OCI-LY7 (cell line): ENCODE results near the gene LINGO3. TPM values are rescaled to one million over a fixed set of nuclear protein-coding genes. Genes with fewer than 3 reads are reported as not detected.

ENCODE experiments used
- BruUV-seq: library from RNA; stranded (reverse); fragments of 400-500 nt; replicated peaks from 2 replicates; lab custom pipeline; 2021; lab: Mats Ljungman, UMichigan
- CTCF ChIA-PET: fragments of 300-600 bp; sonication (Branson Sonifier 250); formaldehyde crosslinking; loops from one replicate; lab custom pipeline; 2022; ENCODE audit warnings: antibody characterized with exemption; ENCODE audit not compliant: unreplicated experiment; lab: Charles Lee
- POLR2A ChIA-PET: fragments of 300-600 bp; sonication (Branson Sonifier 250); formaldehyde crosslinking; loops from one replicate; lab custom pipeline; 2022; ENCODE audit warnings: antibody characterized with exemption; lab: Charles Lee
- DNase-seq: peaks from one replicate; pipeline ENCODE4 v3.0.0-alpha.2; 2015; ENCODE audit warnings: low spot score
- H2AFZ ChIP-seq: fragments of 200-600 bp; sonication (generic), shearing (Covaris generic); 2 replicates; pipeline ENCODE4 v1.6.1; 2014; ENCODE audit warnings: mild to moderate bottlenecking, antibody characterized with exemption, low read length, moderate library complexity
- H3K27ac ChIP-seq: fragments of 200-600 bp; sonication (generic); 2 replicates; pipeline ENCODE4 v1.5.1; 2014; ENCODE audit warnings: mixed run types, low read depth, mild to moderate bottlenecking, moderate library complexity, low read length, inconsistent platforms; ENCODE audit not compliant: poor library complexity, severe bottlenecking
- H3K36me3 ChIP-seq: fragments of 200-600 bp; sonication (generic); 2 replicates; pipeline ENCODE4 v1.6.1; 2014; ENCODE audit warnings: mild to moderate bottlenecking, antibody characterized with exemption, low read length, moderate library complexity, mixed read lengths; ENCODE audit not compliant: insufficient read depth
- H3K4me1 ChIP-seq: fragments of 200-600 bp; sonication (generic); 2 replicates; pipeline ENCODE4 v1.5.1; 2014; ENCODE audit warnings: mild to moderate bottlenecking, low read length; ENCODE audit not compliant: insufficient read depth, poor library complexity, severe bottlenecking
- H3K4me2 ChIP-seq: fragments of 200-600 bp; sonication (generic); 2 replicates; pipeline ENCODE4 v1.6.1; 2014; ENCODE audit warnings: mild to moderate bottlenecking, low read length
- H3K4me3 ChIP-seq: fragments of 200-600 bp; sonication (generic); 2 replicates; pipeline ENCODE4 v1.5.1; 2014; ENCODE audit warnings: mild to moderate bottlenecking, low read depth, low read length; ENCODE audit not compliant: poor library complexity, severe bottlenecking
- H3K79me2 ChIP-seq: fragments of 200-600 bp; sonication (generic); 2 replicates; pipeline ENCODE4 v1.6.1; 2016; ENCODE audit warnings: low read depth, mild to moderate bottlenecking, low read length, moderate library complexity, mixed read lengths; ENCODE audit not compliant: insufficient read depth
- H3K9me2 ChIP-seq: fragments of 200-600 bp; sonication (generic); 2 replicates; pipeline ENCODE4 v1.6.1; 2016; ENCODE audit warnings: mild to moderate bottlenecking, low read length, mixed read lengths; ENCODE audit not compliant: insufficient read depth
- H3K9me3 ChIP-seq: fragments of 200-600 bp; sonication (generic); 2 replicates; pipeline ENCODE4 v1.6.1; 2014; ENCODE audit warnings: mild to moderate bottlenecking, mixed run types, low read length, mixed read lengths
- H4K20me1 ChIP-seq: fragments of 200-600 bp; sonication (generic); 2 replicates; pipeline ENCODE4 v1.6.1; 2014; ENCODE audit warnings: mild to moderate bottlenecking, antibody characterized with exemption, low read length, moderate library complexity, mixed read lengths; ENCODE audit not compliant: insufficient read depth
- EZH2phosphoT487 ChIP-seq: fragments of 200-600 bp; sonication (generic); IDR thresholded peaks from 2 replicates; pipeline ENCODE4 v1.6.1; 2018; ENCODE audit warnings: low read depth, borderline replicate concordance, mild to moderate bottlenecking, mixed run types, antibody characterized with exemption, low read length, moderate library complexity, mixed read lengths
- intact Hi-C: fragments of 100-400 bp; cut with micrococcal nuclease; formaldehyde crosslinking; loops from one replicate; pipeline ENCODE4 v1.10.0; 2022; ENCODE audit not compliant: unreplicated experiment
- total RNA-seq, 2 experiments: library from RNA; depleted of rRNA in 1 of 2; stranded (reverse); fragments of >200 nt in 1 of 2; shearing (Covaris generic) in 1 of 2; gene quantifications; 2 replicates each; pipeline ENCODE4 v1.2.3, GENCODE V29; 2014 to 2022
- TF ChIP-seq, protein P1 (sequence below): fragments of 200-600 bp; sonication (generic); conservative IDR thresholded peaks from 2 replicates; pipeline ENCODE4 v1.5.1; 2014; ENCODE audit warnings: mild to moderate bottlenecking, antibody characterized with exemption, low read length, moderate library complexity, mixed read lengths

The LINGO3 gene
- total RNA-seq, 2 experiments from 2014 or later: 0.13 to 0.38 TPM

DNA sequence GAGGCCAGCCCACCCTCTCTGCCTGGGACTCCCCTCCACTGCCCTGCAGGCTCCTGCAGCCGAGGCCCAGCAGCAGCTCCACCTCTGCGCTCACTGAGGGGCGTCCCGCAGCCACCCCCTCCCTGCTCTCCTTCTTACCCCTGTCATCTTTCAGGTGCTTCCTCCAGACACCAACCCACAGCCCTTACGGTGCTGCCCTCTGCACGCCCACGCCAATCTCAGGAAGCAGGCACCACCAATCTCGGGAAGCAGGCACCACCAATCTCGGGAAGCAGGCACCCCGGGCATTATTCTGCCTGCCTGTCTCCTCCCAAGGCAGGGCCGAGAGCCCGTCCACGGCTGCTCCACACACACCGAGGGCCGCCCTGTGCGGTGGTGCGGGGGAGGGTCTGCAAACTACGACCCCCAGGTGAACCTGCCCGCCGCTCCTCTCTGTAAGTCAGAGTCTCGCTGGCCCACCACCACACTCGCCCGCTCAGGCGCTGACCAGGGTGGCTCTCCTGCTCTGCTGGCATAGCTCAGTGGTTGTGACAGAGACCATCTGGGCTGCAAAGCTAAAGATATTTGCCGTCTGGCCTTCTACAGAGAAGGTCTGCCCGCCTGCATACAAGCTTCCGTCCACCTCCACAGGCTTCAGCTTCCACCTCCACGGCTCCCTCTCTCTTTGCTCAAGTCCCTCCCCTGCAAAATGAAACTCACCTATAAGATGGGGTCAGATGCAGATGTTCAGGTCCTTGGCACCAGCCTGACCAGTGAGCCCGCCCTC lies 17.5 kb upstream of the LINGO3 start:
- DNase-seq: no peak
- peak overlapping the region; percentile 10 for H3K4me3 ChIP-seq
- TF ChIP-seq, protein P1, sequence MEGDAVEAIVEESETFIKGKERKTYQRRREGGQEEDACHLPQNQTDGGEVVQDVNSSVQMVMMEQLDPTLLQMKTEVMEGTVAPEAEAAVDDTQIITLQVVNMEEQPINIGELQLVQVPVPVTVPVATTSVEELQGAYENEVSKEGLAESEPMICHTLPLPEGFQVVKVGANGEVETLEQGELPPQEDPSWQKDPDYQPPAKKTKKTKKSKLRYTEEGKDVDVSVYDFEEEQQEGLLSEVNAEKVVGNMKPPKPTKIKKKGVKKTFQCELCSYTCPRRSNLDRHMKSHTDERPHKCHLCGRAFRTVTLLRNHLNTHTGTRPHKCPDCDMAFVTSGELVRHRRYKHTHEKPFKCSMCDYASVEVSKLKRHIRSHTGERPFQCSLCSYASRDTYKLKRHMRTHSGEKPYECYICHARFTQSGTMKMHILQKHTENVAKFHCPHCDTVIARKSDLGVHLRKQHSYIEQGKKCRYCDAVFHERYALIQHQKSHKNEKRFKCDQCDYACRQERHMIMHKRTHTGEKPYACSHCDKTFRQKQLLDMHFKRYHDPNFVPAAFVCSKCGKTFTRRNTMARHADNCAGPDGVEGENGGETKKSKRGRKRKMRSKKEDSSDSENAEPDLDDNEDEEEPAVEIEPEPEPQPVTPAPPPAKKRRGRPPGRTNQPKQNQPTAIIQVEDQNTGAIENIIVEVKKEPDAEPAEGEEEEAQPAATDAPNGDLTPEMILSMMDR: no peak
- no peak for TF ChIP-seq EZH2phosphoT487
- CTCF ChIA-PET: no interaction called here
- H3K79me2 ChIP-seq: peaks cover 51% of the 10 kb centered on the region
- H3K27ac ChIP-seq: no peak overlapping the region
- H3K4me1 ChIP-seq: peaks cover 34% of the 10 kb centered on the region
- intact Hi-C loops: no loop called here
- POLR2A ChIA-PET: no interaction called here
- no TSS peak for BruUV-seq
- H3K36me3 ChIP-seq: peaks cover 61% of the 10 kb centered on the region
- H3K9me2 ChIP-seq: no peaks in the 10 kb centered on the region
- H3K9me3 ChIP-seq: no peaks in the 10 kb centered on the region
- no peak overlapping the region for H2AFZ ChIP-seq
- H4K20me1 ChIP-seq: no peaks in the 10 kb centered on the region; the same call in 1 of the 2 replicates
- peak overlapping the region; percentile 50; the same call in 1 of the 2 replicates for H3K4me2 ChIP-seq

DNA sequence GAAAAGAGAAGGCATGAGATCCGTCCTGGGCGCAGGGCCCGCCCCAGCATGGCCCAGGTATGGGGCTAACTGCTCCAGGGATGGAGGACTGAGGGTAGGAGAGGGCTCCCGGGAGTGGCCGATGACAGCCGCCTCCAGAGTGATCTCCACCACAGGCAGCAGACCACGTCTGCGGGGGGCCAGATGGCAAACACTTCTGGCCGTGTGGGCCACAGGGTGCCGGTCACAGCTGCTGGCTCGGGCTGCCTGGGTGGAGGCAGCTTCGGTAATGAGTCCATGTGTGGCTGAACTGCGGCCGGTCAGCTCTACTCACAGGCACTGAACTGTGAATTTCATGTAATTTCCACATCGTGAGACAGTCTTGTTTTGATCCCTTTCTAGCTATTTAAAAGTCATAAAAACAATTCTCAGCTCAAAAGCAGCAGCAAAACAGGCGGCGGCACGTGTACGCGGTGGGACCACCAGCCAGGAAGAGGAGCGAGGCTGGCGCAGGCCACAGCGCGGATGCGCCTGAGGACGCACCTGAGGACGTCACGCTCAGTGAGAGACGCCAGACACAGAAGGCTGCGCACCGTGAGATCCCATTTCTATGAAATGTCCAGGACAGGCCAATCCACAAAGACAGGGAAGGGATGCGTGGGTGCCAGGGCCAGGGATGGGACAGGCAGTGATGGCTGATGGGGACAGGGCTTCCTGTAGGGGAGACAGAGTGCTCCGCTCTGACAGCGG lies 16.4 kb upstream of the LINGO3 start:
- no peak overlapping the region for H3K4me3 ChIP-seq
- H3K9me2 ChIP-seq: no peaks in the 10 kb centered on the region
- intact Hi-C loops: no loop called here
- no peaks in the 10 kb centered on the region for H3K9me3 ChIP-seq
- no TSS peak for BruUV-seq
- H4K20me1 ChIP-seq: no peaks in the 10 kb centered on the region; the same call in 1 of the 2 replicates
- no peak overlapping the region for H2AFZ ChIP-seq
- peak overlapping the region; percentile 50; the same call in 1 of the 2 replicates for H3K4me2 ChIP-seq
- CTCF ChIA-PET: interaction anchor here (0.5 kb wide), 1 partner anchor 37 kb away, joined by 3 read pairs; no protein-coding TSS in a partner anchor
- TF ChIP-seq EZH2phosphoT487: no peak
- TF ChIP-seq, protein P1: no peak
- peaks cover 25% of the 10 kb centered on the region for H3K4me1 ChIP-seq
- H3K27ac ChIP-seq: no peak overlapping the region
- no peak for DNase-seq
- H3K36me3 ChIP-seq: peaks cover 61% of the 10 kb centered on the region
- peaks cover 40% of the 10 kb centered on the region for H3K79me2 ChIP-seq
- POLR2A ChIA-PET: interaction anchor here (0.6 kb wide), 1 partner anchor 45 kb away, joined by 5 read pairs; no protein-coding TSS in a partner anchor
